K562 (cell line): ENCODE data around the gene PLXNB2. TPM values are rescaled to one million over a fixed set of nuclear protein-coding genes. Genes with fewer than 3 reads are reported as not detected.

Source experiments
- ATAC-seq: fragments of 200-7000 bp; cut with Tn5 transposase; 3 replicates; pipeline ENCODE4 v1.9.1; 2020; ENCODE audit warnings: moderate library complexity
- BruUV-seq: library from RNA; stranded (reverse); fragments of 400-500 nt; replicated peaks from 2 replicates; lab custom pipeline; 2021; lab: Mats Ljungman, UMichigan
- CTCF ChIA-PET: fragments of 300-600 bp; formaldehyde crosslinking; extraction: SDS; loops from one replicate; lab custom pipeline; 2021; ENCODE audit warnings: low intra/inter-chr PET ratio; lab: Yijun Ruan, JAX
- POLR2A ChIA-PET: fragments of 300-600, 350-650 bp; sonication (Branson Sonifier 250); formaldehyde crosslinking; extraction: SDS; loops from one replicate; lab custom pipeline; 2021; ENCODE audit warnings: antibody characterized with exemption, inconsistent platforms; lab: Yijun Ruan, JAX
- DNase-seq, 4 experiments: peaks; one replicate each; pipeline versions ENCODE4 v3.0.0 to v3.0.0-alpha.2; 2011 to 2018; ENCODE audit warnings: low spot score in 3 of 4, mixed read lengths in 3 of 4; ENCODE audit errors: extremely low read depth in 1 of 4
- FAIRE-seq: peaks from 2 replicates; lab custom pipeline; 2011; peaks lifted over from hg19 to GRCh38; lab: Jason Lieb, UNC
- H2AFZ ChIP-seq: 2 replicates; pipeline ENCODE4 v1.6.0; 2011; ENCODE audit warnings: low read depth, low read length, control low read depth, inconsistent platforms
- H3K27ac ChIP-seq: fragments of 200-600 bp; 3 replicates; pipeline ENCODE4 v1.8.0; 2011; ENCODE audit warnings: low read depth, mild to moderate bottlenecking, control low read depth, inconsistent platforms, low read length, moderate library complexity, mixed read lengths; ENCODE audit errors: extremely low read depth
- H3K27me3 ChIP-seq, 2 experiments: fragments of 300-600 bp in 1 of 2; 2 replicates in 1 of 2; 3 replicates in 1 of 2; pipeline versions ENCODE4 v1.6.0 to v1.8.0; 2011; ENCODE audit warnings: inconsistent platforms in 2 of 2, low read length in 2 of 2, mild to moderate bottlenecking in 1 of 2, mixed read lengths in 1 of 2, moderate library complexity in 1 of 2; ENCODE audit not compliant: control insufficient read depth in 2 of 2, insufficient read depth in 2 of 2
- H3K36me3 ChIP-seq: fragments of 300-600 bp; 3 replicates; pipeline ENCODE4 v1.8.0; 2011; ENCODE audit warnings: mild to moderate bottlenecking, low read length, inconsistent platforms; ENCODE audit not compliant: control insufficient read depth, insufficient read depth
- H3K4me1 ChIP-seq, 2 experiments: fragments of 200-600 bp in 1 of 2; replicated peaks in 1 of 2; 2 replicates in 1 of 2; 3 replicates in 1 of 2; pipeline versions ENCODE4 v1.5.1 to v1.8.0; 2011; ENCODE audit warnings: inconsistent platforms in 2 of 2, low read length in 2 of 2, mild to moderate bottlenecking in 1 of 2, mixed read lengths in 1 of 2, moderate library complexity in 1 of 2; ENCODE audit not compliant: control insufficient read depth in 2 of 2, insufficient read depth in 2 of 2
- H3K4me2 ChIP-seq: 2 replicates; pipeline ENCODE4 v1.6.1; 2011; ENCODE audit warnings: low read length, control low read depth, inconsistent platforms, mixed read lengths; ENCODE audit not compliant: insufficient read depth
- H3K4me3 ChIP-seq: fragments of 200-600 bp; sonication (generic), shearing (Covaris generic); 2 replicates; pipeline ENCODE4 v1.5.1; 2016; ENCODE audit warnings: control low read depth, inconsistent platforms
- H3K79me2 ChIP-seq: fragments of 200-600 bp; 3 replicates; pipeline ENCODE4 v1.8.0; 2011; ENCODE audit warnings: low read length, inconsistent platforms; ENCODE audit not compliant: control insufficient read depth, insufficient read depth
- H3K9ac ChIP-seq, 2 experiments: 2 replicates each; pipeline versions ENCODE4 v1.6.0 to v1.6.1; 2011; ENCODE audit warnings: low read depth in 2 of 2, low read length in 2 of 2, control low read depth in 1 of 2, inconsistent platforms in 1 of 2, mild to moderate bottlenecking in 1 of 2, mixed read lengths in 1 of 2; ENCODE audit not compliant: insufficient read depth in 1 of 2
- H3K9me1 ChIP-seq: one replicate; pipeline ENCODE4 v1.6.0; 2011; ENCODE audit warnings: inconsistent platforms, mild to moderate bottlenecking, low read length, moderate library complexity; ENCODE audit not compliant: control insufficient read depth, insufficient read depth
- H3K9me3 ChIP-seq: replicated peaks from 2 replicates; pipeline ENCODE4 v1.5.1; 2011; ENCODE audit warnings: low read depth, low read length, inconsistent platforms; ENCODE audit not compliant: control insufficient read depth, insufficient read depth
- H4K20me1 ChIP-seq: replicated peaks from 2 replicates; pipeline ENCODE4 v1.6.1; 2011; ENCODE audit warnings: low read length, inconsistent platforms, mixed read lengths; ENCODE audit not compliant: control insufficient read depth, insufficient read depth
- CXXC5 ChIP-seq: fragments of 250-450 bp; sonication (Bioruptor Pico); IDR thresholded peaks from 2 replicates; pipeline ENCODE4 v1.8.0; 2022; ENCODE audit warnings: inconsistent platforms, mild to moderate bottlenecking, moderate library complexity
- NEUROD1 ChIP-seq: fragments of 150-350 bp; IDR thresholded peaks from 2 replicates; pipeline ENCODE4 v1.6.1; 2014; ENCODE audit warnings: borderline replicate concordance, low read length, low read depth; ENCODE audit not compliant: partially characterized antibody
- PHB ChIP-seq: fragments of 250-450 bp; sonication (Bioruptor Pico); IDR thresholded peaks from 2 replicates; pipeline ENCODE4 v1.5.0; 2021
- POLR3G ChIP-seq: IDR thresholded peaks from 2 replicates; pipeline ENCODE4 v1.6.1; 2011; ENCODE audit not compliant: insufficient read length, insufficient replicate concordance; ENCODE audit errors: extremely low read depth
- RBBP5 ChIP-seq: fragments of 200-600 bp; sonication (generic); IDR thresholded peaks from 2 replicates; pipeline ENCODE4 v1.6.1; 2012; ENCODE audit warnings: borderline replicate concordance, mild to moderate bottlenecking, low read length, control low read depth, inconsistent platforms; ENCODE audit not compliant: insufficient read depth, poor library complexity, severe bottlenecking
- SETDB1 ChIP-seq: IDR thresholded peaks from one replicate; pipeline ENCODE4 v1.6.1; 2012; ENCODE audit warnings: low read length, control low read depth, inconsistent platforms
- STAG1 ChIP-seq: sonication (generic); formaldehyde crosslinking; IDR thresholded peaks from 2 replicates; pipeline ENCODE4 v1.5.0; 2020; ENCODE audit warnings: missing genetic modification reagents, borderline replicate concordance
- ZNF12 ChIP-seq: sonication (generic); formaldehyde crosslinking; IDR thresholded peaks from 2 replicates; pipeline ENCODE4 v1.4.0; 2020; ENCODE audit warnings: mild to moderate bottlenecking, missing genetic modification reagents
- ZNF239 ChIP-seq: fragments of 250-450 bp; sonication (Bioruptor Pico); IDR thresholded peaks from 2 replicates; pipeline ENCODE4 v1.4.0; 2020; ENCODE audit warnings: mild to moderate bottlenecking
- ZNF436 ChIP-seq: fragments of 250-450, 450-650 bp; sonication (Bioruptor Pico); formaldehyde crosslinking; IDR thresholded peaks from 2 replicates; pipeline ENCODE4 v1.7.0; 2020; ENCODE audit warnings: mild to moderate bottlenecking
- ZNF449 ChIP-seq: fragments of 250-450 bp; sonication (Bioruptor Pico); IDR thresholded peaks from 2 replicates; pipeline ENCODE4 v1.8.0; 2022; ENCODE audit warnings: moderate library complexity, mild to moderate bottlenecking, inconsistent platforms
- ZNF512 ChIP-seq: IDR thresholded peaks from 2 replicates; pipeline ENCODE4 v1.6.1; 2016; ENCODE audit warnings: missing genetic modification characterization, missing compliant biosample characterization
- ZNF740 ChIP-seq, 3 experiments: fragments of 200-800 bp in 1 of 3; sonication (Bioruptor generic) in 1 of 3; sonication (generic) in 1 of 3; formaldehyde crosslinking in 1 of 3; IDR thresholded peaks; 2 replicates each; pipeline versions ENCODE4 v1.6.1 to v1.8.0; 2016 to 2022; ENCODE audit warnings: mild to moderate bottlenecking in 2 of 3, missing compliant biosample characterization in 2 of 3, missing genetic modification characterization in 2 of 3, missing genetic modification reagents in 1 of 3
- WGBS: fragments of 100-300 bp; shearing (Covaris generic); methylation state at CpG from one replicate; pipeline ENCODE4 v1.1.6; 2016; ENCODE audit warnings: low coverage, mixed read lengths; ENCODE audit not compliant: insufficient coverage; ENCODE audit errors: missing lambda C conversion rate; 5-methylcytosine and 5-hydroxymethylcytosine counted together
- in situ Hi-C: fragments of 300-500 bp; cut with MboI; formaldehyde crosslinking; loops from 4 replicates; pipeline ENCODE4 v1.15.0; 2018; ENCODE audit warnings: inconsistent platforms, mixed read lengths
- intact Hi-C: fragments of 100-400 bp; cut with micrococcal nuclease; formaldehyde crosslinking; loops from 2 replicates; pipeline ENCODE4 v1.14.2; 2022
- polyA plus RNA-seq, 8 experiments: library from polyadenylated mRNA; depleted of rRNA in 4 of 8; stranded (reverse) in 5 of 8; unstranded in 3 of 8; fragments of >200 nt; fragmentation: Nextera tagmentation in 2 of 8; fragmentation: Illumina TruSeq in 1 of 8; extraction: Ambion mirVana in 2 of 8; extraction: Trizol in 1 of 8; gene quantifications; 2 replicates each; pipeline versions ENCODE4 v1.2.1 to v1.2.3, GENCODE V29; 2011 to 2014; ENCODE audit warnings: inconsistent platforms in 1 of 8, missing spikeins in 1 of 8
- total RNA-seq, 7 experiments: library from RNA; depleted of rRNA in 6 of 7; stranded (reverse); fragments of >200 nt in 6 of 7; fragmentation: Illumina TruSeq in 2 of 7; extraction: Trizol in 2 of 7; gene quantifications; 2 replicates each; pipeline versions ENCODE4 v1.2.1 to v1.2.3, GENCODE V29; 2011 to 2021; ENCODE audit warnings: low replicate concordance in 1 of 7

PLXNB2 gene
- total and polyA plus RNA-seq, 9 of the 15 experiments (the other 6 are each of a cell fraction or from before 2014, with no cell fraction given), result 0.15 to 45.1 (median 13.6) TPM

GRCh38 chr22:50277761-50278160, 29.7 kb downstream of the PLXNB2 start:
- DNase-seq, result no peak
- WGBS, result no CpG with 5 or more reads among the region's 25 CpGs
- in situ Hi-C loops (no loop called here), intact Hi-C loops (no loop called here)
- H3K27ac ChIP-seq, result no peak overlapping the region
- no peak overlapping the region for H3K4me2 ChIP-seq
- no peaks in the 10 kb centered on the region for H3K27me3 ChIP-seq
- no peak overlapping the region for H3K9ac ChIP-seq
- H2AFZ ChIP-seq, result no peak overlapping the region
- H3K36me3 ChIP-seq, result peaks cover 49% of the 10 kb centered on the region; the same call in 1 of the 3 replicates
- H3K9me1 ChIP-seq, result no peaks in the 10 kb centered on the region
- ChIA-PET POLR2A (no interaction called here), CTCF (no interaction called here)
- no peaks in the 10 kb centered on the region for H4K20me1 ChIP-seq
- H3K4me3 ChIP-seq, result no peak overlapping the region
- H3K9me3 ChIP-seq, result no peaks in the 10 kb centered on the region
- H3K4me1 ChIP-seq, result peaks cover 0 to 25% of the 10 kb centered on the region in 2 experiments; a peak in 3 of 5 replicates
- no peak for ATAC-seq
- TF ChIP-seq NEUROD1 (no peak), ZNF449 (CRISPR knock-in tag) (no peak), ZNF12 (CRISPR knock-in tag) (no peak), ZNF239 (CRISPR knock-in tag) (no peak), SETDB1 (no peak), STAG1 (CRISPR knock-in tag) (no peak), CXXC5 (CRISPR knock-in tag) (no peak), ZNF512 (tag) (no peak), ZNF436 (CRISPR knock-in tag) (no peak), RBBP5 (no peak), PHB (CRISPR knock-in tag) (no peak), POLR3G (no peak), ZNF740 (CRISPR knock-in tag; IDR thresholded peaks at IDR 0.05) (no peak), ZNF740 (tag; IDR thresholded peaks at IDR 0.05) (no peak)
- no peak for FAIRE-seq
- BruUV-seq, result no TSS peak
- H3K79me2 ChIP-seq, result no peaks in the 10 kb centered on the region
